GM12864 (cell line): ENCODE data around the gene IL25.

Experiments
- DNase-seq: peaks from one replicate; pipeline ENCODE4 v3.0.0-alpha.2; 2011; ENCODE audit warnings: low read depth
- H3K4me3 ChIP-seq: 2 replicates; pipeline ENCODE4 v1.5.1; 2011; ENCODE audit warnings: mild to moderate bottlenecking, low read depth, low read length, control low read depth
- CTCF ChIP-seq: IDR thresholded peaks from 2 replicates; pipeline ENCODE4 v1.5.1; 2011; ENCODE audit warnings: low read depth, mild to moderate bottlenecking, moderate library complexity, low read length, control low read depth, inconsistent platforms; ENCODE audit errors: missing control alignments

The IL25 gene

GRCh38 chr14:23335623-23336022 lies 37.0 kb upstream of the IL25 start:
- DNase-seq = no peak

GRCh38 chr14:23339506-23340268 lies 32.9 kb upstream of the IL25 start:
- no peak for TF ChIP-seq CTCF
- no peak overlapping the region for H3K4me3 ChIP-seq
- no peak for DNase-seq

More at GRCh38 chr14:23335623-23336022, 37.0 kb upstream of the IL25 start:
- no peak overlapping the region for H3K4me3 ChIP-seq
- TF ChIP-seq CTCF = no peak

- no peak for TF ChIP-seq CTCF
- H3K4me3 ChIP-seq = no peak overlapping the region
- DNase-seq = no peak
Measured at GRCh38 chr14:23344481-23344880, 28.1 kb upstream of the IL25 start.

- peak; percentile 28 for TF ChIP-seq CTCF
Measured at GRCh38 chr14:23345987-23346692, 26.5 kb upstream of the IL25 start.

GRCh38 chr14:23346693-23347405 lies 25.8 kb upstream of the IL25 start:
- TF ChIP-seq CTCF = no peak
- no peak for DNase-seq
- no peak overlapping the region for H3K4me3 ChIP-seq

More at GRCh38 chr14:23345987-23346692, 26.5 kb upstream of the IL25 start:
- DNase-seq = no peak
- no peak overlapping the region for H3K4me3 ChIP-seq

- DNase-seq = no peak
- no peak overlapping the region for H3K4me3 ChIP-seq
- TF ChIP-seq CTCF = no peak
Measured at GRCh38 chr14:23347406-23348296, 25.0 kb upstream of the IL25 start.
